Measurements from ENCODE around the gene PLAAT3. TPM values are rescaled to one million over a fixed set of nuclear protein-coding genes. Genes with fewer than 3 reads are reported as not detected.
"Not testable (repeated sequence)": the region's sequence is repeated elsewhere in the genome, so short reads cannot be mapped to it uniquely, and the experiment has no call there.

PLAAT3 gene
- total RNA-seq, 2 experiments from 2014 or later, result 4.8 to 6.5 TPM

- DNase-seq, result no peak
- H3K9me3 Mint-ChIP-seq, result no peaks in the 10 kb centered on the region
- ChIA-PET CTCF (interaction anchor here (1.5 to 2.2 kb wide), 4 partner anchors 15 to 145 kb away, joined by 3 to 10 read pairs (median 6); no protein-coding TSS in a partner anchor), POLR2A (interaction anchor here (1.2 kb wide), 1 partner anchor 91 kb away, joined by 3 read pairs; no protein-coding TSS in a partner anchor)
- no peak overlapping the region for H3K4me3 Mint-ChIP-seq
- H3K36me3 Mint-ChIP-seq (ENCODE audit: low read depth), result peaks cover 4% of the 10 kb centered on the region
- peaks cover 12% of the 10 kb centered on the region for H3K4me1 Mint-ChIP-seq (ENCODE audit: low read depth)
- intact Hi-C loops (cut with micrococcal nuclease), result no loop called here
- no peak overlapping the region for H3K27ac Mint-ChIP-seq
- no peak for TF ChIP-seq CTCF (IDR thresholded peaks at IDR 0.05)
- H3K27me3 Mint-ChIP-seq, result no peaks in the 10 kb centered on the region
- no peak for ATAC-seq
Measured at GRCh38 chr11:63623513-63624140, 9.4 kb upstream of the PLAAT3 start.

DNA sequence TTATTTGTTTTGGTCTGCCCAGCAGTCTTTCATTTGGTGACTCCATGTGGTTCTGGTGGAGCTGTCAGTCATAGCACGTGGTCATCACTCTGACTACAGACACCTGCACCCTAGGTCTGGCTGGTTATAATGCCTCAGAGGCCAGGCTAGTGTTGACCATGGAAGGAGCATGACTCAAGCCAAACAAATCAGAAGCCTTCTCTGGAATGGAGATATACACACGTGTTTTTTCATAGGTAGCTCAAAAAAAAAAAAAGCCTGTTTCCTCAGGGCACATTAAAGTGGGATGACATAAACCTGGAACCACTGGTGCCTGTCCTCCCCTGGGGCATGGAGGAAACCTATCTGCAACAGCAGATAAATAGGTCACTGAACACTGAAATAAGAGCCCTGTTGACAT lies 8.1 kb upstream of the PLAAT3 start:
- ChIA-PET CTCF (interaction anchor here (0.8 to 2.2 kb wide), 4 partner anchors 17 to 143 kb away, joined by 3 to 10 read pairs (median 4); no protein-coding TSS in a partner anchor), POLR2A (interaction anchor here (0.6 to 1.2 kb wide), 2 partner anchors 45 to 90 kb away, joined by 3 read pairs; no protein-coding TSS in a partner anchor)
- Mint-ChIP-seq H3K4me3 (no peak overlapping the region), H3K9me3 (no peaks in the 10 kb centered on the region), H3K27me3 (no peaks in the 10 kb centered on the region), H3K36me3 (ENCODE audit: low read depth) (no peaks in the 10 kb centered on the region), H3K4me1 (ENCODE audit: low read depth) (peaks cover 7% of the 10 kb centered on the region), H3K27ac (no peak overlapping the region)
- intact Hi-C loops (cut with micrococcal nuclease), result no loop called here
- DNase-seq (no peak), ATAC-seq (no peak)
- no peak for TF ChIP-seq CTCF (IDR thresholded peaks at IDR 0.05)

- no peaks in the 10 kb centered on the region for H3K36me3 Mint-ChIP-seq (ENCODE audit: low read depth)
- TF ChIP-seq CTCF (IDR thresholded peaks at IDR 0.05), result no peak
- H3K9me3 Mint-ChIP-seq, result no peaks in the 10 kb centered on the region
- ATAC-seq (no peak), DNase-seq (no peak)
- CTCF ChIA-PET, result interaction anchor here (0.9 to 1.5 kb wide), 3 partner anchors 17 to 142 kb away, joined by 3 to 5 read pairs (median 3); no protein-coding TSS in a partner anchor
- POLR2A ChIA-PET, result no interaction called here
- H3K27me3 Mint-ChIP-seq, result no peaks in the 10 kb centered on the region
- intact Hi-C loops (cut with micrococcal nuclease), result no loop called here
- H3K4me1 Mint-ChIP-seq (ENCODE audit: low read depth), result peaks cover 7% of the 10 kb centered on the region
- H3K4me3 Mint-ChIP-seq, result no peak overlapping the region
- no peak overlapping the region for H3K27ac Mint-ChIP-seq
Measured at GRCh38 chr11:63621071-63621470, 6.8 kb upstream of the PLAAT3 start.

- Mint-ChIP-seq H3K27ac (no peak overlapping the region), H3K9me3 (no peaks in the 10 kb centered on the region), H3K27me3 (no peaks in the 10 kb centered on the region), H3K36me3 (ENCODE audit: low read depth) (no peaks in the 10 kb centered on the region), H3K4me3 (no peak overlapping the region), H3K4me1 (ENCODE audit: low read depth) (peaks cover 7% of the 10 kb centered on the region)
- intact Hi-C loops (cut with micrococcal nuclease), result loop anchor here (10.0 kb wide), 1 partner anchor 55 kb away; the partner anchor contains the start of gene PLAAT2
- ChIA-PET CTCF (interaction anchor here (1.0 to 1.5 kb wide), 3 partner anchors 18 to 141 kb away, joined by 3 to 5 read pairs (median 5); no protein-coding TSS in a partner anchor), POLR2A (interaction anchor here (0.6 kb wide), 1 partner anchor 122 kb away, joined by 4 read pairs; no protein-coding TSS in a partner anchor)
- ATAC-seq (no peak), DNase-seq (no peak)
- TF ChIP-seq CTCF (IDR thresholded peaks at IDR 0.05), result no peak
Measured at GRCh38 chr11:63619967-63620366, 5.7 kb upstream of the PLAAT3 start.

DNA sequence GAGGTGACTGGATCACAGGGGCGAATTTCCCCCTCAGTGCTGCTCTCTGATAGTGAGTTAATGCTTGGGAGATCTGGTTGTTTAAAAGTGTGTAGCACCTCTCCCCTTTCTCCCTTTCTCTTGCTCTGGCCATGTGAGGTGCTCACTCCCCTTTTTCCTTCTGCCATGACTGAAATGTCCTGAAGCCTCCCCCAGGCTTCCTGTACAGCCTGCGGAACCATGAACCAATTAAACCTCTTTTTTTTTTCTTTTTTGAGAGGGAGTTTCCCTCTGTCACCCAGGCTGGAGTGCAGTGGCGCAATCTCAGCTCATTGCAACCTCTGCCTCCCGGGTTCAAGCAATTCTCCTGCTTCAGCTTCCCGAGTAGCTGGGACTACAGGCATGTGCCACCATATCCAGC lies 3.5 kb upstream of the PLAAT3 start:
- H3K9me3 Mint-ChIP-seq; H3K4me3 Mint-ChIP-seq; POLR2A ChIA-PET; H3K36me3 Mint-ChIP-seq (ENCODE audit: low read depth); H3K27me3 Mint-ChIP-seq; DNase-seq; ATAC-seq; H3K27ac Mint-ChIP-seq: not testable (repeated sequence)
- intact Hi-C loops (cut with micrococcal nuclease), result loop anchor here (10.0 kb wide), 1 partner anchor 53 kb away; the partner anchor contains the start of gene PLAAT2
- CTCF ChIA-PET, result interaction anchor here (1.0 to 1.6 kb wide), 2 partner anchors 18 to 139 kb away, joined by 4 to 6 read pairs; no protein-coding TSS in a partner anchor
- H3K4me1 Mint-ChIP-seq (ENCODE audit: low read depth), result peaks cover 11% of the 10 kb centered on the region

All from activated CD8-positive, alpha-beta T cell treated with anti-CD3 and anti-CD28 coated beads for 36 hours (primary cell).